ACC112 (cell line): Measurements from ENCODE around the gene CCN2.

Experiments
- H2AFZ ChIP-seq: fragments of 200-600 bp; sonication (generic); one replicate; pipeline ENCODE4 v1.6.0; 2017; ENCODE audit warnings: antibody characterized with exemption, low read length; ENCODE audit not compliant: unreplicated experiment
- H3K27ac ChIP-seq: fragments of 200-600 bp; sonication (generic); 2 replicates; pipeline ENCODE4 v1.5.1; 2014; ENCODE audit warnings: low read depth, mild to moderate bottlenecking, antibody characterized with exemption, low read length, moderate library complexity
- H3K27me3 ChIP-seq: fragments of 200-600 bp; sonication (generic); 2 replicates; pipeline ENCODE4 v1.6.1; 2014; ENCODE audit warnings: mild to moderate bottlenecking, antibody characterized with exemption, low read length, moderate library complexity, mixed read lengths; ENCODE audit not compliant: insufficient read depth
- H3K36me3 ChIP-seq: fragments of 200-600 bp; sonication (generic); 2 replicates; pipeline ENCODE4 v1.6.1; 2016; ENCODE audit warnings: mild to moderate bottlenecking, antibody characterized with exemption, low read length, moderate library complexity, mixed read lengths; ENCODE audit not compliant: insufficient read depth
- H3K4me1 ChIP-seq: fragments of 200-600 bp; sonication (generic); one replicate; pipeline ENCODE4 v1.6.1; 2016; ENCODE audit warnings: low read length, mixed read lengths; ENCODE audit not compliant: insufficient read depth, unreplicated experiment, control insufficient read depth
- H3K4me3 ChIP-seq: fragments of 200-600 bp; sonication (generic); 2 replicates; pipeline ENCODE4 v1.5.1; 2014; ENCODE audit warnings: mild to moderate bottlenecking, low read depth, low read length
- H3K79me2 ChIP-seq: fragments of 200-600 bp; sonication (generic); one replicate; pipeline ENCODE4 v1.6.0; 2016; ENCODE audit warnings: low read length; ENCODE audit not compliant: control insufficient read depth, unreplicated experiment, insufficient read depth

CCN2 gene

GRCh38 chr6:131937703-131938631 lies 13.2 kb downstream of the CCN2 start:
- Histone ChIP-seq H3K27ac (peak overlapping the region; percentile 89), H3K36me3 (no peaks in the 10 kb centered on the region), H2AFZ (no peak overlapping the region), H3K4me1 (peaks cover 27% of the 10 kb centered on the region), H3K4me3 (peak overlapping the region; percentile 21), H3K79me2 (no peaks in the 10 kb centered on the region), H3K27me3 (no peaks in the 10 kb centered on the region)

- peaks cover 27% of the 10 kb centered on the region for H3K4me1 ChIP-seq
- H2AFZ ChIP-seq: no peak overlapping the region
- H3K27me3 ChIP-seq: no peaks in the 10 kb centered on the region
- H3K4me3 ChIP-seq: peak overlapping the region; percentile 21
- H3K36me3 ChIP-seq: no peaks in the 10 kb centered on the region
- peak overlapping the region; percentile 89 for H3K27ac ChIP-seq
- H3K79me2 ChIP-seq: no peaks in the 10 kb centered on the region
These were observed 13.9 kb downstream of the CCN2 start for GRCh38 chr6:131937226-131937625.

GRCh38 chr6:131936156-131936555 lies 15.0 kb downstream of the CCN2 start:
- peaks cover 27% of the 10 kb centered on the region for H3K4me1 ChIP-seq
- no peaks in the 10 kb centered on the region for H3K79me2 ChIP-seq
- no peak overlapping the region for H2AFZ ChIP-seq
- no peak overlapping the region for H3K27ac ChIP-seq
- H3K4me3 ChIP-seq: no peak overlapping the region
- H3K36me3 ChIP-seq: no peaks in the 10 kb centered on the region
- no peaks in the 10 kb centered on the region for H3K27me3 ChIP-seq

GRCh38 chr6:131931063-131931750 lies 20.0 kb downstream of the CCN2 start:
- peaks cover 4% of the 10 kb centered on the region for H3K4me1 ChIP-seq
- H2AFZ ChIP-seq: no peak overlapping the region
- no peaks in the 10 kb centered on the region for H3K27me3 ChIP-seq
- no peaks in the 10 kb centered on the region for H3K79me2 ChIP-seq
- no peaks in the 10 kb centered on the region for H3K36me3 ChIP-seq
- H3K4me3 ChIP-seq: no peak overlapping the region
- H3K27ac ChIP-seq: no peak overlapping the region

GRCh38 chr6:131929976-131930375 lies 21.2 kb downstream of the CCN2 start:
- Histone ChIP-seq H3K27me3 (no peaks in the 10 kb centered on the region), H3K27ac (no peak overlapping the region), H3K4me3 (no peak overlapping the region), H3K36me3 (no peaks in the 10 kb centered on the region), H3K79me2 (no peaks in the 10 kb centered on the region), H2AFZ (no peak overlapping the region), H3K4me1 (peaks cover 15% of the 10 kb centered on the region)

- Histone ChIP-seq H3K79me2 (no peaks in the 10 kb centered on the region), H3K27me3 (no peaks in the 10 kb centered on the region)
These were observed 21.9 kb downstream of the CCN2 start for GRCh38 chr6:131929264-131929663.

GRCh38 chr6:131924881-131925474 lies 26.2 kb downstream of the CCN2 start:
- H3K79me2 ChIP-seq: no peaks in the 10 kb centered on the region
- peaks cover 16% of the 10 kb centered on the region for H3K4me1 ChIP-seq
- H3K27me3 ChIP-seq: no peaks in the 10 kb centered on the region
- peak overlapping the region; percentile 91 for H2AFZ ChIP-seq
- no peaks in the 10 kb centered on the region for H3K36me3 ChIP-seq
- peak overlapping the region; percentile 46; the same call in 1 of the 2 replicates for H3K4me3 ChIP-seq
- peak overlapping the region; percentile 25; the same call in 1 of the 2 replicates for H3K27ac ChIP-seq

More at GRCh38 chr6:131929264-131929663, 21.9 kb downstream of the CCN2 start:
- no peak overlapping the region for H2AFZ ChIP-seq
- no peak overlapping the region for H3K27ac ChIP-seq
- no peak overlapping the region for H3K4me3 ChIP-seq
- H3K4me1 ChIP-seq: peaks cover 16% of the 10 kb centered on the region
- no peaks in the 10 kb centered on the region for H3K36me3 ChIP-seq

- Histone ChIP-seq H3K79me2 (no peaks in the 10 kb centered on the region), H3K27ac (no peak overlapping the region), H3K27me3 (no peaks in the 10 kb centered on the region), H3K4me3 (no peak overlapping the region), H3K36me3 (no peaks in the 10 kb centered on the region), H3K4me1 (peaks cover 16% of the 10 kb centered on the region), H2AFZ (no peak overlapping the region)
These were observed 27.8 kb downstream of the CCN2 start for GRCh38 chr6:131923356-131923755.

GRCh38 chr6:131920656-131921055 lies 30.5 kb downstream of the CCN2 start:
- no peaks in the 10 kb centered on the region for H3K27me3 ChIP-seq
- peaks cover 7% of the 10 kb centered on the region for H3K4me1 ChIP-seq
- H3K27ac ChIP-seq: no peak overlapping the region
- no peaks in the 10 kb centered on the region for H3K79me2 ChIP-seq
- no peaks in the 10 kb centered on the region for H3K36me3 ChIP-seq
- no peak overlapping the region for H2AFZ ChIP-seq
- no peak overlapping the region for H3K4me3 ChIP-seq

- Histone ChIP-seq H3K4me1 (peaks cover 13% of the 10 kb centered on the region), H3K79me2 (no peaks in the 10 kb centered on the region), H3K36me3 (no peaks in the 10 kb centered on the region), H2AFZ (no peak overlapping the region), H3K27me3 (no peaks in the 10 kb centered on the region), H3K4me3 (no peak overlapping the region), H3K27ac (no peak overlapping the region)
These were observed 32.4 kb downstream of the CCN2 start for GRCh38 chr6:131918650-131919355.
